NCI-H128 (cell line): ENCODE measurements around the gene SLC22A23.

Source experiments
- DNase-seq: peaks from one replicate; lab custom pipeline; 2025; ENCODE audit not compliant: unreplicated experiment; lab: John Stamatoyannopoulos, UW

Gene SLC22A23

GRCh38 chr6:3473773-3474172 lies 16.9 kb upstream of the SLC22A23 start:
- no peak for DNase-seq

GRCh38 chr6:3471711-3472110 lies 14.9 kb upstream of the SLC22A23 start:
- no peak for DNase-seq

GRCh38 chr6:3471286-3471685 lies 14.4 kb upstream of the SLC22A23 start:
- no peak for DNase-seq

- DNase-seq, result no peak
Measured at GRCh38 chr6:3468585-3468984, 11.7 kb upstream of the SLC22A23 start.

GRCh38 chr6:3467996-3468395 lies 11.1 kb upstream of the SLC22A23 start:
- no peak for DNase-seq

- no peak for DNase-seq
Measured at GRCh38 chr6:3466488-3467219, 9.8 kb upstream of the SLC22A23 start.

GRCh38 chr6:3460253-3460652 lies 3.4 kb upstream of the SLC22A23 start:
- DNase-seq, result no peak

GRCh38 chr6:3458706-3459421 lies 2.0 kb upstream of the SLC22A23 start:
- DNase-seq, result no peak

GRCh38 chr6:3457710-3458602 lies 1.1 kb upstream of the SLC22A23 start:
- no peak for DNase-seq

GRCh38 chr6:3456395-3456897 lies 404 bp downstream of the SLC22A23 start:
- no peak for DNase-seq

GRCh38 chr6:3455569-3456394 lies 1.1 kb downstream of the SLC22A23 start:
- no peak for DNase-seq

GRCh38 chr6:3455147-3455568 lies 1.7 kb downstream of the SLC22A23 start:
- DNase-seq, result no peak

- DNase-seq, result no peak
Measured at GRCh38 chr6:3454273-3455010, 2.4 kb downstream of the SLC22A23 start.

GRCh38 chr6:3453413-3454272 lies 3.2 kb downstream of the SLC22A23 start:
- DNase-seq, result no peak

- no peak for DNase-seq
Measured at GRCh38 chr6:3451498-3451897, 5.4 kb downstream of the SLC22A23 start.

- no peak for DNase-seq
Measured at GRCh38 chr6:3450888-3451287, 6.0 kb downstream of the SLC22A23 start.

- DNase-seq, result no peak
Measured at GRCh38 chr6:3449750-3450305, 7.0 kb downstream of the SLC22A23 start.

- DNase-seq, result no peak
Measured at GRCh38 chr6:3449321-3449720, 7.5 kb downstream of the SLC22A23 start.

GRCh38 chr6:3447005-3447404 lies 9.8 kb downstream of the SLC22A23 start:
- DNase-seq, result no peak
